GM12864 (cell line): Measurements from ENCODE around the gene MALAT1.

Experiments
- DNase-seq: peaks from one replicate; pipeline ENCODE4 v3.0.0-alpha.2; 2011; ENCODE audit warnings: low read depth
- H3K4me3 ChIP-seq: 2 replicates; pipeline ENCODE4 v1.5.1; 2011; ENCODE audit warnings: mild to moderate bottlenecking, low read depth, low read length, control low read depth
- TF ChIP-seq, protein P1 (sequence below): IDR thresholded peaks from 2 replicates; pipeline ENCODE4 v1.5.1; 2011; ENCODE audit warnings: low read depth, mild to moderate bottlenecking, moderate library complexity, low read length, control low read depth, inconsistent platforms; ENCODE audit errors: missing control alignments

The MALAT1 gene

DNA sequence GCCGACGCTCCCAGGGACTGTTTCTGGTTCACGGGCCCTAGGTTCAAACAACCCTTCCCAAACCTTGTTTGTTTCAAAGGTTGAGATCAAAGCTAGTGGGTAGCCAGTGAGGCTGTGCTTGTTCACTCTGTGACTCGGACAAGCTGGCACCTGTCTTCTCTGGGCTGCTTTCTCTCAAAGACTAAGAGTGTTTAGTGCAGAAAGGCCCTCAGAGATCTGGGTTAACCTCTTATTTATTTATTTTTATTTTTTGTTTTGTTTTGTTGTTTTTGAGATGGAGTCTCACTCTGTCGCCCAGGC is 13.0 kb upstream of the MALAT1 start:
- no peak overlapping the region for H3K4me3 ChIP-seq
- TF ChIP-seq, protein P1, sequence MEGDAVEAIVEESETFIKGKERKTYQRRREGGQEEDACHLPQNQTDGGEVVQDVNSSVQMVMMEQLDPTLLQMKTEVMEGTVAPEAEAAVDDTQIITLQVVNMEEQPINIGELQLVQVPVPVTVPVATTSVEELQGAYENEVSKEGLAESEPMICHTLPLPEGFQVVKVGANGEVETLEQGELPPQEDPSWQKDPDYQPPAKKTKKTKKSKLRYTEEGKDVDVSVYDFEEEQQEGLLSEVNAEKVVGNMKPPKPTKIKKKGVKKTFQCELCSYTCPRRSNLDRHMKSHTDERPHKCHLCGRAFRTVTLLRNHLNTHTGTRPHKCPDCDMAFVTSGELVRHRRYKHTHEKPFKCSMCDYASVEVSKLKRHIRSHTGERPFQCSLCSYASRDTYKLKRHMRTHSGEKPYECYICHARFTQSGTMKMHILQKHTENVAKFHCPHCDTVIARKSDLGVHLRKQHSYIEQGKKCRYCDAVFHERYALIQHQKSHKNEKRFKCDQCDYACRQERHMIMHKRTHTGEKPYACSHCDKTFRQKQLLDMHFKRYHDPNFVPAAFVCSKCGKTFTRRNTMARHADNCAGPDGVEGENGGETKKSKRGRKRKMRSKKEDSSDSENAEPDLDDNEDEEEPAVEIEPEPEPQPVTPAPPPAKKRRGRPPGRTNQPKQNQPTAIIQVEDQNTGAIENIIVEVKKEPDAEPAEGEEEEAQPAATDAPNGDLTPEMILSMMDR = no peak
- DNase-seq = no peak

DNA sequence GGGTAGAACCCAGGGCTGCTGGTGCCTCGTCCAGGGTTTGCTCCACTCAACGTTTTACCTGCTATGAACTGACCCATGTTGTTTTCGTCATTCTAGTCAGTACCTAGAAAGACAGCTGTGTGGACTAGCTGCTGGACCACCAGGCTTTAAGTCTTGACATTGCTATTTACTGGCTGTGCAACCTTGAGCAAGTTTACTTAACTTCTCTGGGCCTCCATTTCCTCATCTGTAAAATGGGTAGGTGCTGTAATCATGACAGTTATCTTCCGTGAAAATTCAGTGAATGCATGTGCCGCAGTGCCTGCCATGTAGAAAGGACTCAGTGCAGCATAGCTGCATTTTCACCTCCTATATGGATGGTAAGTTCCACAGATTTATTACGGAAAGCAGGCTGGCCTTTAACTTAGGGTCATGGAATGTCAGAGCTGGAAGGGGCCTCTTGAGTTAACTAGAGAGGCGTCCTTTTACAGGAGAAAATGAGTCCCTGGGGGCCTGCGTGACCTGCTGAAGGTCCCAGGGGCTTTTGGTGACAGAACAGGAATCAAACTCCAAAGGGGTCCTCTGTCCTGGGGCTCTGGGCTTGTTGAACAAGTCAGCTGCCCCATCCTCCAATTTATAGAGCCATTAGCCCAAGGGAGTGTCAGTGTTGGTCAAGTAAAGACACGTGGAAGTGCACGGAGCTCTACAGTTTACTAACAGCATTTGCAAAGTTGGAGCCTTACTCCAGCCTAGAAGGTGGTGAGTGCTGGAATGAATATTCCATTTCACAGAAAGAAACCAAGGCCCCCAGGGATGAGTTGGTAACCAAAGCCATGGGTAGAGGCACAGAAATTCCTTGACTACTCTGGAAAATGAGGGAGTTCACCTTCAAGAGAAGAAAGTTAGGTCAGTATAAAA is 12.0 kb upstream of the MALAT1 start:
- DNase-seq = no peak
- TF ChIP-seq, protein P1 = no peak
- H3K4me3 ChIP-seq = no peak overlapping the region

DNA sequence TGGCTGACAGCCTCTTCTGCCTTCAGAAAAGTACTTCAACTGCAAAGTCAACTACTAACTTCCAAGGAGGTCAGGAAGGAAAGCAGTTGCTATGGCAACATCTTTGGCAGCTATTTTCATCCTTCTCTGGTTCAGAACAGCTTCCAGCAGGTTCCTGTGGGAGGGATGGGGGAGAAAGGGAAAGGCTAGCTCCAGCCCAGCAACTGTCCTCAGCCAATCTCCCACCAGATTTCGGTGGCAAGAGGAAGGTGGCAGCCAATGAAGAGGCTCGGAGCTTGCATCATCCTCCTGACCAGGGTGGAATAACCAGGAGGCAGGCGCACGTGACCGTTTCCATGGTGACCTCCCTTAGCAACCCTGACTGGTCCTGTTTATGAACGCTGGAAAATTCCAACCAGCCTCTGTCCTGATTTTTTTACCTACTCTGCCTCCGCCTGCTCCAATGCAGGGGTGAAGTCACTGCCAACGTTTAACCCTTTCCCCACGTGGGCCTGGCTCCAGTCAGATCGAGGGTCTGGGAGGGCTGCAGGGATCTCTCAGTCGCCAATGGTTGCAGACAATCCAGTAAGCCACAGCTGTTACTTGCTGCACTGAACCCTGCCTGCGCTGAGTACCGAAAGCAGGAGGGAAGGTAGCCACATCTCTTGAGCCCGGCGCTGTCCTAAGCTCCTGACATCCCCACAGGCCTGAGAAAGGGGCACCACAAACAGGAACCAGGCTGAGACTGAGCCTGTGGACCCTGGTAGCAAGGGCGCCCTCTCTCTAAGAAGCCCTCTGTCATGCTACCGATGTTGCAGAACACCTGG is 11.2 kb upstream of the MALAT1 start:
- DNase-seq = no peak
- TF ChIP-seq, protein P1 = no peak
- H3K4me3 ChIP-seq = no peak overlapping the region

DNA sequence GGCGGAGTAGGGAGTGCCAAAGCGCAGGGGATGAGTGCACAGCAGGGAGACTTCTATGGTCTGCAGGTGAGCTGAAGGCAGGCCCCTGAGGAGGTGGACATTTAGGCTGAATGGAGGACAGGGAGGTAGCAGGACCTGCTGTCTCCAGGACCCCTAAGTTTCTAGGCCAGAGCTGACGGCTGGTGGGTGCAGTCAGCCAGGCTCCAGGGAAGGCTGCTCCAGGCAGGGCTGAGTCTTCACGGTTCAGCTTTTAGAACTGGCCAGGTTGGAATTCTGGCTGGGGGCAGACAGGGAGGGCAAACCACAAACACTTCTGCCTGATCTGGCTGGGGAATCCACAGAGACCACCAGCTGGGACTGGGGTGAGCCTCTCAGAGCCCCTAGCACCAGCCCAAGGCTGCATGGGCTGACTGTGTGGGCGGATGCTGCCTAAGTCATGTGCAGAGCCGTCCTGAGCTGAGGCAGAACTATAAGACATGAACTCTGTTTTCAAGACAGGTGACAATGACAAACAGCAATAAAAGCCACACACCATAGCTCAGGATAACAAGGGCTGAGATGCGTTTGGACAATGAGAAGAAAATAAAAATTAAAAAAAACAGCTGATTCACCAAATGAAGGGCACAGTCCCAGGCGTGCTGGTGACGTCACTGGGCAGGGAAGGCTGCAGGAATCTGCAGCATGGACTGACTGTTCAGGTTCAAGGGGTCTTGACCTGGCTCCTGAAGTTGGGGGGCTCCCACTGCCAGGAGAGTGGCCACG is 10.4 kb upstream of the MALAT1 start:
- DNase-seq = no peak
- H3K4me3 ChIP-seq = no peak overlapping the region
- TF ChIP-seq, protein P1 = no peak

DNA sequence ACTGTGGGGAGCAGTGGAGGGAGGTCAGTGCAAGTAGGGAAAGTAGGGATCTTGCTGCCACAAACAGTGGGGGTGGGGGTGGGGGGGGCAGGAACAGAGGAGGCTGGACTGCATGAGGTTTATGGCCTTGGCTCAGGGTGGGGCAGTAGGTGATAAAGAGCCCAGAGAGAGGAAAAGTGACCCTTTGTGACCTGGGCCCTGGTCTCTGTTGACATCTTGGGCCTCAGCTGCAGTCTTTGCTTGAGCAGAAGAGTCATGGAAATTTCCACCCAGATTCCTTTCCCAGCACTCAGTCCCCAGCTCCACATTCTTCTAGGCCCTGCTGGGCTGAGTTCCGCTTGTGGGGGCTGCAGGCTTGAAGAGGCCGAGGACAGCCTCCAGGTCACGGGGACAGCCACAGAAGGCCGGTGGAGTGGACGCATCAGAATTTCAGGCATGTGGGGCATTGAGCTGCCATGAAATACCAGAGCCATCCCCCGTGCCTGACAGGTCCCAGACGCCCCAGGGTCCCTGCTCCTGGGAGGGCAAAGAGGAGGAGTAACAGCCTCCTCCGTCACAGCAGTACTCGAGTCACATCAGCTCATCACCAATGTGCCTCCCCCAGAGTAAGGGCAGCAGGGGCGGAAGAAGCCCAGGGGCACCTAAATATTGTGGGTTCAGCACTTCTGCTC is 9.7 kb upstream of the MALAT1 start:
- TF ChIP-seq, protein P1 = no peak
- no peak for DNase-seq
- no peak overlapping the region for H3K4me3 ChIP-seq

DNA sequence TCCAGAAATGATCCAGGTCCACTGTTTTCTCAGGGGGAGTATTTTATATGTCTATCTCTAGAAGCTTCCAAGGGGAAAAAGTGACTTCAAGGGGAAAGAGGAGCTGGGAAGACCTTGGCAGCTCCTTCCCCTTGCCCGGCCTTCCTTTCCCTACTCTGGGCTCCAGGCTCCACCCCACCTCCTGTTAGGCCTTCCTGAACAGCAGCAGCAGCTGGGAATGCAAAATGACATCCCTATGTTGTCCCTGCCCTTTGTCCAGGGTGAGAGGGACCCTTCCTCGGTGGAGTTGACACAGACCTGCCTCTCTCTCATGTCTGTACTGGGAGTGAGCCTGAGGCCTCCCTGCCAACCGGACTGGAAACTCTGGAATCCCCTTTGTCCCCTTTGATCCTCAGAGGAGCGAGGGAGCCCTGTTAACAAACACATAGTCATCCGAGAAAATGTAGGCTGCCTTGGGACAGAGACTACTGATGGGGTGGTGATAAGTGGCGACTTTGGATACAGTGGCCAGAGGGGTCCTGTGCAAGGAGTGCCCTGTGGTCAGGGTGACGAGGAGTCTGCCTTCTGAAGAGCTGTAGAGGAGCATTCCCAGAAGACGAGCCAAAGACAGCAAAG is 9.0 kb upstream of the MALAT1 start:
- TF ChIP-seq, protein P1 = no peak
- DNase-seq = no peak
- no peak overlapping the region for H3K4me3 ChIP-seq
